A673 (cell line): ENCODE results near the gene GIMAP8. TPM values are rescaled to one million over a fixed set of nuclear protein-coding genes. Genes with fewer than 3 reads are reported as not detected.
A peak's percentile ranks its signal among the peaks of the same experiment; 100 is the strongest.

ENCODE experiments used
- Bru-seq: library from RNA; stranded (reverse); fragments of 400-500 nt; gene quantifications from one replicate; lab custom pipeline; 2021; lab: Mats Ljungman, UMichigan
- BruChase-seq, 2 experiments: library from RNA; stranded (reverse); fragments of 400-500 nt; gene quantifications; one replicate each; lab custom pipeline; 2021; lab: Mats Ljungman, UMichigan
- BruUV-seq: library from RNA; stranded (reverse); fragments of 400-500 nt; replicated peaks from 2 replicates; lab custom pipeline; 2021; lab: Mats Ljungman, UMichigan
- CTCF ChIA-PET: fragments of 300-600 bp; sonication (Branson Sonifier 250); formaldehyde crosslinking; loops from one replicate; lab custom pipeline; 2022; ENCODE audit warnings: antibody characterized with exemption; lab: Charles Lee
- POLR2A ChIA-PET: fragments of 300-600 bp; sonication (Branson Sonifier 250); formaldehyde crosslinking; loops from one replicate; lab custom pipeline; 2022; ENCODE audit warnings: antibody characterized with exemption; ENCODE audit not compliant: low non-redundant PET; lab: Charles Lee
- DNase-seq: peaks from one replicate; pipeline ENCODE4 v3.0.0-alpha.2; 2015; ENCODE audit warnings: low spot score
- H3K27ac ChIP-seq: fragments of 200-600 bp; sonication (generic); 2 replicates; pipeline ENCODE4 v1.5.1; 2016; ENCODE audit warnings: mixed run types, low read depth, mild to moderate bottlenecking, mixed read lengths, antibody characterized with exemption, low read length; ENCODE audit not compliant: poor library complexity, severe bottlenecking
- H3K27me3 ChIP-seq: fragments of 200-600 bp; sonication (generic); replicated peaks from 2 replicates; pipeline ENCODE4 v1.6.1; 2017; ENCODE audit warnings: mixed run types, low read depth, mild to moderate bottlenecking, mixed read lengths, antibody characterized with exemption, low read length; ENCODE audit not compliant: insufficient read depth, poor library complexity
- H3K36me3 ChIP-seq: fragments of 200-600 bp; sonication (generic); 2 replicates; pipeline ENCODE4 v1.6.1; 2016; ENCODE audit warnings: mixed run types, mild to moderate bottlenecking, mixed read lengths, antibody characterized with exemption, low read length; ENCODE audit not compliant: insufficient read depth, poor library complexity, severe bottlenecking
- H3K4me1 ChIP-seq: fragments of 200-600 bp; sonication (generic); 2 replicates; pipeline ENCODE4 v1.6.1; 2017; ENCODE audit warnings: mixed run types, mild to moderate bottlenecking, mixed read lengths, antibody characterized with exemption, low read length; ENCODE audit not compliant: insufficient read depth, poor library complexity, severe bottlenecking
- H3K4me3 ChIP-seq: fragments of 200-600 bp; sonication (generic); 2 replicates; pipeline ENCODE4 v1.5.1; 2016; ENCODE audit warnings: low read depth, mixed run types, mild to moderate bottlenecking, mixed read lengths, low read length; ENCODE audit not compliant: poor library complexity, severe bottlenecking
- H3K9me3 ChIP-seq: fragments of 200-600 bp; sonication (generic); 2 replicates; pipeline ENCODE4 v1.6.1; 2016; ENCODE audit warnings: mixed run types, low read depth, mild to moderate bottlenecking, mixed read lengths, antibody characterized with exemption, low read length; ENCODE audit not compliant: poor library complexity, severe bottlenecking
- EZH2 ChIP-seq: fragments of 200-600 bp; sonication (generic); IDR thresholded peaks from 2 replicates; pipeline ENCODE4 v1.6.1; 2017; ENCODE audit warnings: borderline replicate concordance, low read depth, mild to moderate bottlenecking, mixed read lengths, antibody characterized with exemption, low read length; ENCODE audit not compliant: poor library complexity, severe bottlenecking
- intact Hi-C: fragments of 100-400 bp; cut with micrococcal nuclease; formaldehyde crosslinking; loops from one replicate; pipeline ENCODE4 v1.10.0; 2022; ENCODE audit not compliant: unreplicated experiment
- long read RNA-seq: library from polyadenylated mRNA; stranded (forward); transcript quantifications from one replicate; pipeline ENCODE4 v2.0.0, GENCODE V29; 2022
- total RNA-seq: library from RNA; stranded (reverse); gene quantifications from 2 replicates; pipeline ENCODE4 v1.2.3, GENCODE V29; 2021
- TF ChIP-seq, protein P1 (sequence below): fragments of 300-800, 200-600 bp; sonication (generic); conservative IDR thresholded peaks from 2 replicates; pipeline ENCODE4 v1.5.1; 2017; ENCODE audit warnings: low read depth, mild to moderate bottlenecking, antibody characterized with exemption, low read length, moderate library complexity, mixed read lengths

Gene GIMAP8
- total RNA-seq (0.07 TPM in 1 of 2 replicates, not detected in the other), Bru-seq, nascent RNA (percentile 11 among the genes with signal in this experiment), BruChase-seq, experiment 1, labeled RNA remaining after a 2-hour chase (percentile 15 among the genes with signal in this experiment), BruChase-seq, experiment 2, labeled RNA remaining after a 6-hour chase (percentile 17 among the genes with signal in this experiment)
- long read RNA-seq = 0 reads

GRCh38 chr7:150450491-150451001 lies at the start of gene GIMAP8:
Gene GIMAP8 (plus strand): TSS chr7:150450630. CDS start chr7:150466699, 16,069 bp downstream.
- ChIA-PET CTCF (interaction anchor here (0.5 kb wide), 1 partner anchor 15 kb away, joined by 5 read pairs; no protein-coding TSS in a partner anchor), POLR2A (no interaction called here)
- Histone ChIP-seq H3K27ac (no peak within 1 kb of the TSS), H3K4me3 (no peak within 1 kb of the TSS), H3K36me3 (no peaks in the 10 kb centered on the region), H3K9me3 (no peaks in the 10 kb centered on the region), H3K27me3 (no peaks in the 10 kb centered on the region), H3K4me1 (peaks cover 4% of the 10 kb centered on the region)
- BruUV-seq = no TSS peak
- intact Hi-C loops = no loop called here
- no peak for TF ChIP-seq EZH2
- TF ChIP-seq, protein P1, sequence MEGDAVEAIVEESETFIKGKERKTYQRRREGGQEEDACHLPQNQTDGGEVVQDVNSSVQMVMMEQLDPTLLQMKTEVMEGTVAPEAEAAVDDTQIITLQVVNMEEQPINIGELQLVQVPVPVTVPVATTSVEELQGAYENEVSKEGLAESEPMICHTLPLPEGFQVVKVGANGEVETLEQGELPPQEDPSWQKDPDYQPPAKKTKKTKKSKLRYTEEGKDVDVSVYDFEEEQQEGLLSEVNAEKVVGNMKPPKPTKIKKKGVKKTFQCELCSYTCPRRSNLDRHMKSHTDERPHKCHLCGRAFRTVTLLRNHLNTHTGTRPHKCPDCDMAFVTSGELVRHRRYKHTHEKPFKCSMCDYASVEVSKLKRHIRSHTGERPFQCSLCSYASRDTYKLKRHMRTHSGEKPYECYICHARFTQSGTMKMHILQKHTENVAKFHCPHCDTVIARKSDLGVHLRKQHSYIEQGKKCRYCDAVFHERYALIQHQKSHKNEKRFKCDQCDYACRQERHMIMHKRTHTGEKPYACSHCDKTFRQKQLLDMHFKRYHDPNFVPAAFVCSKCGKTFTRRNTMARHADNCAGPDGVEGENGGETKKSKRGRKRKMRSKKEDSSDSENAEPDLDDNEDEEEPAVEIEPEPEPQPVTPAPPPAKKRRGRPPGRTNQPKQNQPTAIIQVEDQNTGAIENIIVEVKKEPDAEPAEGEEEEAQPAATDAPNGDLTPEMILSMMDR = no peak
- DNase-seq = no peak

DNA sequence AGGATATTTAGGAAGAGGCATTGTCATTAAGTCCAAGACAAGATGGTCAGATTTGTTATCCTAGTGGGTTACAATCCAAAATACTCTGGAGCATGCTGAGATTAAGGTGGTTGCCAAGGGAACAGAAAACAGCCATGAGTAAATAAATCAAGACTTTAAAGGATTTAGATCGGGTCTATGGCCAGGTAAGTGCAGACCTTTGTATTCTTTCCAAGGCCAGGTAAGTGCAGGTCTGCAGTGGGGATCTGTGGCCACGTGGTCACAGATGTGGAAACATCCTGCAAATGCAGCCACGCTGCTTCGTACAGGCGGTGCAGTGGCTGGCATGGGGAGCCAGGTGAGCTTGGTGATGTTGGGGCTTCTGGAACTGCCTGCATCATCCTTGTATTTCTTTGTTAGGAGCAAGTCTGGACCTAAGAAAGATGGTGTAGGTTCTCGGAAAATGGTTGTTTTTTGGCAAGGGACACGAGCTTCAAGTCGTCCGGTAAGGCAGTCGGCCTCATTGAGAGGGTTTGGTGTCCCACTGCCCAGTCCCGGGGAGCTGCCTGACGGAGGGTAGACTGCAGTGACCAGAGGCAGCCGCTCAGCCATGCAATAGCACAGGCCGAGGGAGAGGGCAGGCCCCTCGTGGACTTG lies 49.5 kb upstream of the GIMAP8 start:
- intact Hi-C loops = no loop called here
- CTCF ChIA-PET = no interaction called here
- no peak for DNase-seq
- Histone ChIP-seq H3K4me3 (no peak overlapping the region), H3K9me3 (no peaks in the 10 kb centered on the region), H3K27ac (no peak overlapping the region), H3K4me1 (peaks cover 8% of the 10 kb centered on the region), H3K36me3 (peaks cover 15% of the 10 kb centered on the region), H3K27me3 (no peaks in the 10 kb centered on the region)
- POLR2A ChIA-PET = no interaction called here
- no TSS peak for BruUV-seq
- TF ChIP-seq, protein P1 = no peak
- TF ChIP-seq EZH2 = no peak

DNA sequence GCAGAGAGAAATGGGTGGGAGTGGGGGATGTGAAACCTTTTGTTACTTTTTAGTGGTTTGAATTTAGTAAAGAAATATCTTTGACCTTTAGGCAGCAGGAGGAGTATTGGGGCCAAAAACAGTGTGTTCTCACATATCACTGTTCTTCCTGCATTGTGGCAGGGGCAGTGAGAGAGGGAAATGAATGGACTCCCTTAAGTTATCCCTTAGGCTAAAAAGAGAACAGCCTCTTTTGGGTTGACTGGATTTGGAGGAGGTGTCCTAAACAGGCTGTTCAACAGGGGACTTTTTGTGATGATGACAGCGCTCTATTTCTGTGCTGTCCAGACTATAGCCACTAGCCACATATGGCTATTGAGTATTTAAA lies 49.0 kb upstream of the GIMAP8 start:
- no peak overlapping the region for H3K4me3 ChIP-seq
- CTCF ChIA-PET = no interaction called here
- intact Hi-C loops = no loop called here

More for the DNA sequence above, 49.0 kb upstream of the GIMAP8 start:
- H3K27me3 ChIP-seq = no peaks in the 10 kb centered on the region
- peaks cover 13% of the 10 kb centered on the region for H3K4me1 ChIP-seq
- POLR2A ChIA-PET = no interaction called here
- TF ChIP-seq EZH2 = no peak
- TF ChIP-seq, protein P1 = no peak
- no peak overlapping the region for H3K27ac ChIP-seq
- H3K36me3 ChIP-seq = peaks cover 14% of the 10 kb centered on the region
- no TSS peak for BruUV-seq
- H3K9me3 ChIP-seq = no peaks in the 10 kb centered on the region
- no peak for DNase-seq
